ENCODE measurements around the gene MYBPC3.

The MYBPC3 gene

DNA sequence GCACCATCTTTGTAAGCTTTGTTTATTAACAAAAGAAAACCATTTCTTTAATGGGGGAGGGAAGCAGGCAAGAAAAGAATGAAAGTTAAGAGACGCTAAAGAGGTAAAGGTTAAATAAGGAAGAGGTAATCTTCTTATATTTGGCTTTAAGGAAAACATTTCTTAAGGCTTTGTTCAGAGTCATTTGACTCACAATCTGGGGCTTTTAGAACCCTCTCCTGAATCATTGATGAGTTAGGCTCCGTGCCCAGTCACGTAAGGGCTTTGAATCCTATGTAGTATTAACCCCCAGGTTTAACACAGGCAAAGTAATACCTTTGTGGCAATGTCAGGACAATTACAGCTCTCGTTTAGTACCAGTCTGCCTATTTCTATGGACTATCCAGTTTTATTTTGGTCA lies 56.5 kb downstream of the MYBPC3 start:
- no peak overlapping the region for H3K9ac ChIP-seq (ENCODE audit: low read length)
- H3K4me2 ChIP-seq (ENCODE audit: low read length, poor library complexity, severe bottlenecking): no peak overlapping the region
- peaks cover 4% of the 10 kb centered on the region for H3K79me1 ChIP-seq (replicated peaks; ENCODE audit: low read length, poor library complexity, severe bottlenecking)
- no peak overlapping the region for H2AFZ ChIP-seq (ENCODE audit: low read depth, low read length)
- no peak overlapping the region for H3K27ac ChIP-seq (ENCODE audit: low read length, poor library complexity, severe bottlenecking)
- WGBS: 97% methylated on average over 3 of the region's 4 CpGs
- H3K9me3 ChIP-seq (ENCODE audit: control insufficient read depth, low read length): peaks cover 13% of the 10 kb centered on the region
- no peak overlapping the region for H2BK5ac ChIP-seq (ENCODE audit: low read depth, low read length, poor library complexity, severe bottlenecking)
- H3K36me3 ChIP-seq (ENCODE audit: control insufficient read depth in 1 of 2, insufficient read depth in 2 of 2, low read depth in 1 of 2, low read length in 2 of 2): peaks cover 39 to 83% of the 10 kb centered on the region in 2 experiments
- H3K4me3 ChIP-seq (ENCODE audit: insufficient read depth in 1 of 2, low read depth in 1 of 2, low read length in 2 of 2): no peak overlapping the region
- H3K27me3 ChIP-seq (ENCODE audit: control insufficient read depth in 1 of 2, insufficient read depth in 1 of 2, low read length in 2 of 2): no peaks in the 10 kb centered on the region
- no peak overlapping the region for H3K14ac ChIP-seq (ENCODE audit: low read length in 2 of 2)
- H3K18ac ChIP-seq (ENCODE audit: low read depth in 1 of 2, low read length in 2 of 2): no peak overlapping the region
- no peak overlapping the region for H2AK5ac ChIP-seq (ENCODE audit: low read length, severe bottlenecking)
- no peak overlapping the region for H3K23ac ChIP-seq (ENCODE audit: low read length in 2 of 2)
- no peak overlapping the region for H3K4ac ChIP-seq (ENCODE audit: low read depth in 1 of 2, low read length in 2 of 2)
- no peak overlapping the region for H2BK15ac ChIP-seq (ENCODE audit: low read depth, poor library complexity, severe bottlenecking)
- no peaks in the 10 kb centered on the region for H3K4me1 ChIP-seq (ENCODE audit: control insufficient read depth, insufficient read depth, low read depth, low read length)
- DNase-seq: no peak
- no peak overlapping the region for H4K91ac ChIP-seq (ENCODE audit: low read length)
- no peak overlapping the region for H2BK12ac ChIP-seq (ENCODE audit: low read length in 2 of 2)
- H4K8ac ChIP-seq (ENCODE audit: low read length): no peak overlapping the region
- no peak overlapping the region for H2BK120ac ChIP-seq (ENCODE audit: low read depth, low read length)

GRCh38 chr11:47295385-47295784 lies 57.1 kb downstream of the MYBPC3 start:
- Histone ChIP-seq H3K4me3 (ENCODE audit: insufficient read depth in 1 of 2, low read depth in 1 of 2, low read length in 2 of 2) (no peak overlapping the region), H3K79me1 (replicated peaks; ENCODE audit: low read length, poor library complexity, severe bottlenecking) (peaks cover 6% of the 10 kb centered on the region), H2BK120ac (ENCODE audit: low read depth, low read length) (no peak overlapping the region), H2BK5ac (ENCODE audit: low read depth, low read length, poor library complexity, severe bottlenecking) (no peak overlapping the region), H3K4ac (ENCODE audit: low read depth in 1 of 2, low read length in 2 of 2) (no peak overlapping the region), H3K36me3 (ENCODE audit: control insufficient read depth in 1 of 2, insufficient read depth in 2 of 2, low read depth in 1 of 2, low read length in 2 of 2) (peaks cover 44 to 85% of the 10 kb centered on the region in 2 experiments), H3K18ac (ENCODE audit: low read depth in 1 of 2, low read length in 2 of 2) (no peak overlapping the region), H3K4me1 (ENCODE audit: control insufficient read depth, insufficient read depth, low read depth, low read length) (no peaks in the 10 kb centered on the region), H3K9me3 (ENCODE audit: control insufficient read depth, low read length) (peaks cover 13% of the 10 kb centered on the region), H3K9ac (ENCODE audit: low read length) (no peak overlapping the region), H2AFZ (ENCODE audit: low read depth, low read length) (no peak overlapping the region), H2BK12ac (ENCODE audit: low read length in 2 of 2) (no peak overlapping the region), H2AK5ac (ENCODE audit: low read length, severe bottlenecking) (no peak overlapping the region), H4K91ac (ENCODE audit: low read length) (no peak overlapping the region), H3K27ac (ENCODE audit: low read length, poor library complexity, severe bottlenecking) (no peak overlapping the region), H3K23ac (ENCODE audit: low read length in 2 of 2) (no peak overlapping the region), H3K4me2 (ENCODE audit: low read length, poor library complexity, severe bottlenecking) (no peak overlapping the region), H3K14ac (ENCODE audit: low read length in 2 of 2) (no peak overlapping the region), H3K27me3 (ENCODE audit: control insufficient read depth in 1 of 2, insufficient read depth in 1 of 2, low read length in 2 of 2) (no peaks in the 10 kb centered on the region), H4K8ac (ENCODE audit: low read length) (no peak overlapping the region), H2BK15ac (ENCODE audit: low read depth, poor library complexity, severe bottlenecking) (no peak overlapping the region)
- no peak for DNase-seq
- 94% methylated on average over 4 of the region's 5 CpGs for WGBS

- WGBS: 96% methylated on average over 15 of the region's 15 CpGs
- Histone ChIP-seq H4K91ac (ENCODE audit: low read length) (no peak overlapping the region), H3K4me3 (ENCODE audit: insufficient read depth in 1 of 2, low read depth in 1 of 2, low read length in 2 of 2) (no peak overlapping the region), H3K27me3 (ENCODE audit: control insufficient read depth in 1 of 2, insufficient read depth in 1 of 2, low read length in 2 of 2) (no peaks in the 10 kb centered on the region), H2AFZ (ENCODE audit: low read depth, low read length) (no peak overlapping the region), H3K9me3 (ENCODE audit: control insufficient read depth, low read length) (no peaks in the 10 kb centered on the region), H3K14ac (ENCODE audit: low read length in 2 of 2) (no peak overlapping the region), H3K4ac (ENCODE audit: low read depth in 1 of 2, low read length in 2 of 2) (no peak overlapping the region), H3K4me1 (ENCODE audit: control insufficient read depth, insufficient read depth, low read depth, low read length) (no peaks in the 10 kb centered on the region), H3K18ac (ENCODE audit: low read depth in 1 of 2, low read length in 2 of 2) (no peak overlapping the region), H2AK5ac (ENCODE audit: low read length, severe bottlenecking) (no peak overlapping the region), H4K8ac (ENCODE audit: low read length) (no peak overlapping the region), H2BK5ac (ENCODE audit: low read depth, low read length, poor library complexity, severe bottlenecking) (no peak overlapping the region), H3K9ac (ENCODE audit: low read length) (no peak overlapping the region), H3K23ac (ENCODE audit: low read length in 2 of 2) (no peak overlapping the region), H3K79me1 (replicated peaks; ENCODE audit: low read length, poor library complexity, severe bottlenecking) (peaks cover 8% of the 10 kb centered on the region), H3K36me3 (ENCODE audit: control insufficient read depth in 1 of 2, insufficient read depth in 2 of 2, low read depth in 1 of 2, low read length in 2 of 2) (peaks cover 66 to 87% of the 10 kb centered on the region in 2 experiments), H2BK15ac (ENCODE audit: low read depth, poor library complexity, severe bottlenecking) (no peak overlapping the region), H2BK120ac (ENCODE audit: low read depth, low read length) (no peak overlapping the region), H3K27ac (ENCODE audit: low read length, poor library complexity, severe bottlenecking) (no peak overlapping the region), H3K4me2 (ENCODE audit: low read length, poor library complexity, severe bottlenecking) (no peak overlapping the region), H2BK12ac (ENCODE audit: low read length in 2 of 2) (no peak overlapping the region)
- DNase-seq: no peak
Measured at GRCh38 chr11:47289856-47290255, 62.6 kb downstream of the MYBPC3 start.

GRCh38 chr11:47288066-47288465 lies 64.4 kb downstream of the MYBPC3 start:
- H3K27ac ChIP-seq (ENCODE audit: low read length, poor library complexity, severe bottlenecking): no peak overlapping the region
- no peak overlapping the region for H3K9ac ChIP-seq (ENCODE audit: low read length)
- H3K4me1 ChIP-seq (ENCODE audit: control insufficient read depth, insufficient read depth, low read depth, low read length): no peaks in the 10 kb centered on the region
- no peak overlapping the region for H2BK5ac ChIP-seq (ENCODE audit: low read depth, low read length, poor library complexity, severe bottlenecking)
- no peak overlapping the region for H2AK5ac ChIP-seq (ENCODE audit: low read length, severe bottlenecking)
- peaks cover 11% of the 10 kb centered on the region for H3K79me1 ChIP-seq (replicated peaks; ENCODE audit: low read length, poor library complexity, severe bottlenecking)
- H3K36me3 ChIP-seq (ENCODE audit: control insufficient read depth in 1 of 2, insufficient read depth in 2 of 2, low read depth in 1 of 2, low read length in 2 of 2): peaks cover 74 to 92% of the 10 kb centered on the region in 2 experiments
- H3K14ac ChIP-seq (ENCODE audit: low read length in 2 of 2): no peak overlapping the region
- no peak overlapping the region for H2AFZ ChIP-seq (ENCODE audit: low read depth, low read length)
- no peaks in the 10 kb centered on the region for H3K9me3 ChIP-seq (ENCODE audit: control insufficient read depth, low read length)
- no peak overlapping the region for H2BK15ac ChIP-seq (ENCODE audit: low read depth, poor library complexity, severe bottlenecking)
- 100% methylated on average over 3 of the region's 5 CpGs for WGBS
- DNase-seq: no peak
- H2BK120ac ChIP-seq (ENCODE audit: low read depth, low read length): no peak overlapping the region
- H3K27me3 ChIP-seq (ENCODE audit: control insufficient read depth in 1 of 2, insufficient read depth in 1 of 2, low read length in 2 of 2): no peaks in the 10 kb centered on the region
- H3K18ac ChIP-seq (ENCODE audit: low read depth in 1 of 2, low read length in 2 of 2): no peak overlapping the region
- no peak overlapping the region for H3K23ac ChIP-seq (ENCODE audit: low read length in 2 of 2)
- no peak overlapping the region for H3K4me2 ChIP-seq (ENCODE audit: low read length, poor library complexity, severe bottlenecking)
- no peak overlapping the region for H3K4me3 ChIP-seq (ENCODE audit: insufficient read depth in 1 of 2, low read depth in 1 of 2, low read length in 2 of 2)
- H2BK12ac ChIP-seq (ENCODE audit: low read length in 2 of 2): no peak overlapping the region
- no peak overlapping the region for H4K8ac ChIP-seq (ENCODE audit: low read length)
- H4K91ac ChIP-seq (ENCODE audit: low read length): no peak overlapping the region
- no peak overlapping the region for H3K4ac ChIP-seq (ENCODE audit: low read depth in 1 of 2, low read length in 2 of 2)
